Effector memory CD8-positive, alpha-beta T cell (primary cell): ENCODE data around the gene CRYBG2.

Experiments
- ATAC-seq: fragments of 150-1000 bp; cut with Tn5 transposase; replicated peaks from 2 replicates; pipeline ENCODE4 v1.10.0; 2021; ENCODE audit warnings: mild to moderate bottlenecking, moderate library complexity
- DNase-seq, 3 experiments: peaks; one replicate each; pipeline ENCODE4 v3.0.0; 2021
- H3K27ac Mint-ChIP-seq, 2 donors: one replicate each; pipeline ENCODE4 v1.8.0; 2022; ENCODE audit warnings: mild to moderate bottlenecking in 2 of 2, mixed read lengths in 2 of 2, moderate library complexity in 2 of 2
- H3K27me3 Mint-ChIP-seq, 2 donors: one replicate each; pipeline ENCODE4 v1.8.0; 2022; ENCODE audit warnings: mixed read lengths in 2 of 2
- H3K36me3 Mint-ChIP-seq: one replicate; pipeline ENCODE4 v1.8.0; 2022; ENCODE audit warnings: mild to moderate bottlenecking, moderate library complexity, mixed read lengths; ENCODE audit not compliant: insufficient read depth
- H3K4me1 Mint-ChIP-seq, 2 donors: one replicate each; pipeline ENCODE4 v1.8.0; 2022; ENCODE audit warnings: low read depth in 2 of 2, mixed read lengths in 2 of 2
- H3K4me3 Mint-ChIP-seq, 2 donors: one replicate each; pipeline ENCODE4 v1.8.0; 2022; ENCODE audit warnings: mild to moderate bottlenecking in 2 of 2, mixed read lengths in 2 of 2, moderate library complexity in 2 of 2
- H3K9me3 Mint-ChIP-seq, 2 donors: one replicate each; pipeline ENCODE4 v1.8.0; 2022; ENCODE audit warnings: mixed read lengths in 2 of 2

The CRYBG2 gene

DNA sequence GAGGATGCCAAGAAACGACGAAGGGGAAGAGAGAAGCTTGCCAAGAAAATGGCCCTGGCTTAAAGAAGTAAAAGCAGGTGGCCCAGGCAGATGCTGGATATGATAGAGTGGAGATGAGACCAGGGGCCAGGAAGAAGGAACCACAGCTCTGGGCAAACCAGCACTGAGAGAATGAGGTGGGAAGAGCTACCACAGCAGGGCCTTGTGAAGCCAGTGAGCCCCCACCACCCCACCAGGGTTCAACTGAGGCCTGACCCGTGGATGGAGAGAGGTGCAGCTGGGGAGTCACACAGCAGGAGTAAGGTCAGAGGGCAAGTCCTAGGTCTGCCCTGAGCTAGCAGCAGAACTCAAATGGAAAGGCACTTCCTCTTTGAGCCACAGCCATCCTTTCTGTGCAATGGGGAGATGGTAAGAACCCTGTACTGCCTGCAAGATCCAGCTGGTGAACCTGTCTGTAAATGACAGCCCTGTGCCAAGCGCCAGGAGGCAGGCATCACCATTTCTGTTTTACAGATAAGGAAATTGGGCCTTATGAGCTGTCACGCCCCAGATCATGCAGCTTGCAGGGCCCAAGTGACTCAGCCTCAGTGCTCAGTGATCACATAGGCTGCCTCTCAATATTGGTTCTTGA, 65.5 kb downstream of the CRYBG2 start:
- ATAC-seq (no peak), DNase-seq (no peak)
- Mint-ChIP-seq H3K36me3 (peaks cover 21% of the 10 kb centered on the region), H3K4me3 (peak overlapping the region; percentile 81 to 96), H3K27ac (peak overlapping the region; percentile 91 to 96), H3K4me1 (peaks cover 72 to 82% of the 10 kb centered on the region in 2 donors), H3K9me3 (no peaks in the 10 kb centered on the region), H3K27me3 (no peaks in the 10 kb centered on the region)

GRCh38 chr1:26287811-26288210, 66.1 kb downstream of the CRYBG2 start:
- Mint-ChIP-seq H3K27me3 (no peaks in the 10 kb centered on the region), H3K4me3 (peak overlapping the region; percentile 81 to 96), H3K9me3 (no peaks in the 10 kb centered on the region), H3K4me1 (peaks cover 78 to 88% of the 10 kb centered on the region in 2 donors), H3K27ac (peak overlapping the region; percentile 91 to 96), H3K36me3 (peaks cover 26% of the 10 kb centered on the region)
- DNase-seq: no peak
- ATAC-seq: no peak

- Mint-ChIP-seq H3K4me3 (peak overlapping the region; percentile 81 to 96), H3K4me1 (peaks cover 84 to 89% of the 10 kb centered on the region in 2 donors), H3K27me3 (no peaks in the 10 kb centered on the region), H3K9me3 (no peaks in the 10 kb centered on the region), H3K27ac (peak overlapping the region; percentile 91 to 96), H3K36me3 (peaks cover 26% of the 10 kb centered on the region)
- DNase-seq (peak; percentile 63 to 66 (median 64)), ATAC-seq (peak; percentile 57)
These were observed 66.8 kb downstream of the CRYBG2 start for GRCh38 chr1:26287033-26287711.

- Mint-ChIP-seq H3K27me3 (no peaks in the 10 kb centered on the region), H3K27ac (peak overlapping the region; percentile 91 to 94)
- no peak for DNase-seq
These were observed 67.9 kb downstream of the CRYBG2 start for GRCh38 chr1:26286064-26286416.

DNA sequence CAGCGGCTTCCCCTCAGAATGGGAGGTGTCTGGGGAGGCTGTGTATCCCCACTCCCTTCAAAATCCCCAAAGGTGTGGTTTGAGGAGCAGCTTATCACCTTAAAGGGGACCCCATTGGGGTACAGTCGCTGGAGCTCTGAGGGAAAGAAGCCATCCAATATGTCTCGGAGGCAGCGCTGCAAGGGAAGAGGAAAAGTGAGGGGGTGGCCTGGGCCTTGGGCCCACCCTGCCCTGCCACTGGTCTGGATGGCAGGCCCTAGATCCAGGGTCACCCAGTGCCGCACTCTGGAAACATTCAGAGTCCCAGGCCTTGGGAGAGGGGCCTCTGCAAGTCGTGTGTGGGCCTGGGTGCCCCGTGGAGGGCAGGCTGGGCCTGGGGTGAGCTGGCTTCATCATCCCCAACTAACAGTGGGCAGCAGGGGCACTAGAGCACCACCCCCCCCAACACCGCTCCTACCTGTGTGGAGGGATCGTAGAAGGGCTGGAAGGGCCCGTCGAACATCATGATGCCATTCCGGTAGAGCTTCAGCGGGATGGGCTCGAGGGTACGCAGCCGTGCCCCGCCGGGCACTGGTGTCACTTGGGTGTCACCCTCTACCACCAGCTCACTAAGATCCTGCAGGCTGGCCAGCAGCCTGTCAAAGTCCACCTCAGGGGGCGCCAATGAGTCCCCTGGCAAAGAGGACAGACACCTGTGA, 68.4 kb downstream of the CRYBG2 start:
- H3K36me3 Mint-ChIP-seq: peaks cover 38% of the 10 kb centered on the region
- ATAC-seq (no peak), DNase-seq (no peak)
- H3K27me3 Mint-ChIP-seq: no peaks in the 10 kb centered on the region
- no peaks in the 10 kb centered on the region for H3K9me3 Mint-ChIP-seq
- H3K4me3 Mint-ChIP-seq: peak overlapping the region; percentile 90 to 96
- H3K27ac Mint-ChIP-seq: peak overlapping the region; percentile 94 to 95
- peaks cover 82 to 89% of the 10 kb centered on the region in 2 donors for H3K4me1 Mint-ChIP-seq

More at GRCh38 chr1:26286064-26286416, 67.9 kb downstream of the CRYBG2 start:
- Mint-ChIP-seq H3K9me3 (no peaks in the 10 kb centered on the region), H3K36me3 (peaks cover 33% of the 10 kb centered on the region), H3K4me3 (peak overlapping the region; percentile 81 to 96), H3K4me1 (peaks cover 83 to 90% of the 10 kb centered on the region in 2 donors)
- no peak for ATAC-seq

GRCh38 chr1:26284597-26285347, 69.2 kb downstream of the CRYBG2 start:
- peak; percentile 83 to 91 (median 86) for DNase-seq
- H3K36me3 Mint-ChIP-seq: peaks cover 45% of the 10 kb centered on the region
- ATAC-seq: peak; percentile 77
- H3K27me3 Mint-ChIP-seq: no peaks in the 10 kb centered on the region
- peak overlapping the region; percentile 90 to 96 for H3K4me3 Mint-ChIP-seq
- H3K9me3 Mint-ChIP-seq: no peaks in the 10 kb centered on the region
- H3K27ac Mint-ChIP-seq: peak overlapping the region; percentile 94 to 95
- H3K4me1 Mint-ChIP-seq: peaks cover 77 to 84% of the 10 kb centered on the region in 2 donors

DNA sequence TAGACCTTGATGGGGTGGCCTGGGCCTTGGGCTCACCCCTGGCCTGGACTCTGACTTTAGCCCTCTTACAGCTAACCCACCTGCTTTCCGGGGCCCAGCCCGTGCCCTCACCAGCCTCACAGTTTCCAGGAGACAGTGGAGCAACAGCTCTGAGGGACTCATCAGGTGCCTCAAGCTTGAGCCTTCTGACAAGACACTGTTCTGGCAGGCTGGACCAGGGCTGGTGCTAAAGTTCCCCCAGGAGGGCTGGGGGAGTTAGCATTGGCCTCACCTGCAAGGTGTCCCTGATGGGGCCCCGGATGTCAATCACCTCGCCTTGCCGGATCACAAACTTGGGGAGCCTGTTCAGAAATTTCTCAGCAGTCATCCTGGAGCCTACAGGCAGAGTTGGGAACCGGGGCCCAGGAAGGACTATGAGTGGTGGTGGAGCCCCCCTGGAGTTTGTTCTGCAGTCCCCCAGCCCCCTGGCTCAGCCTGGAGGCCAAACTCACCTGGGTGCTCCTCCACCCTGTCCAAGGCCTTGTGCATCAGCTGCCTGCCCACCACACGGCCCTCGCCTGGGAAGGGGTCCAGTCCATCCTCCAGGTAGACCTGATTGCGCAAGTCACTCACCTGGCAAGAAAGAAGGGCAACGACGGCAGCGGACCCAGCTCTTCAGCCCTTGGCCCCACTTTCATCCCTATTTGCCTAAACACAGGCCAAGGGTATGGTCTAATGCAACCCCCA, 69.9 kb downstream of the CRYBG2 start:
- Mint-ChIP-seq H3K9me3 (no peaks in the 10 kb centered on the region), H3K4me1 (peaks cover 77 to 83% of the 10 kb centered on the region in 2 donors), H3K4me3 (peak overlapping the region; percentile 90 to 96), H3K27me3 (no peaks in the 10 kb centered on the region), H3K36me3 (peaks cover 43% of the 10 kb centered on the region), H3K27ac (peak overlapping the region; percentile 94 to 96)
- no peak for DNase-seq
- ATAC-seq: no peak

DNA sequence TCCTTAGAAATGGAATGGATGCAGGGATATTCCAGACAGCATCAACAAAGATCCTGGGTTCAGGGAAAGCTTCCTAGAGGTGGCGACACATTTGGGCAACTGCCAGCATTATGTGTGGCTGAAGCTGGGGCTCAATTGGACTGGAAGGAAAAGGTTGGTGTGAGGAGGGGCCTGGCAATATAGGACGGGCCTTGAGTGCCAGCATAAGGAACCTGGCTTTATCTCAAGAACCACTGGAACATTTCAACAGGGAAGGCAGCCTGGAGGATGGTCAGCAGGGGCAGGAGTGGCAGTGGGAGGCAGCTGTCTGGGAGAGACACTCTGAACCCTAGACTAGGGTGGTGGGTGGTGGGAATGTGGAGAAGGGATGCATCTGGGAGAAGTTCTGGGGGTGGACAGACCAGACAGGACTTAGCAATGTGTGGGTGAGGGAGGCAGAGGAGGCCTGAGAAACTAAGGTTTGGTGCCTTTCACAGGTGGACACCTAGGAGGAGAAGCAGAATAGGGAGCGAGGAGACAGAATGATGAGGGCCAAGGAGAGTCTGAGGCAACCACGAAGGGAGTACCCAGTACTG, 70.6 kb downstream of the CRYBG2 start:
- H3K27ac Mint-ChIP-seq: peak overlapping the region; percentile 94 to 96
- no peaks in the 10 kb centered on the region for H3K27me3 Mint-ChIP-seq
- peak overlapping the region; percentile 90 to 96 for H3K4me3 Mint-ChIP-seq
- ATAC-seq (no peak), DNase-seq (no peak)
- peaks cover 41% of the 10 kb centered on the region for H3K36me3 Mint-ChIP-seq
- H3K4me1 Mint-ChIP-seq: peaks cover 81 to 83% of the 10 kb centered on the region in 2 donors
- no peaks in the 10 kb centered on the region for H3K9me3 Mint-ChIP-seq

GRCh38 chr1:26282401-26282918, 71.5 kb downstream of the CRYBG2 start:
- DNase-seq (no peak), ATAC-seq (no peak)
- Mint-ChIP-seq H3K9me3 (no peaks in the 10 kb centered on the region), H3K27ac (peak overlapping the region; percentile 86 to 94), H3K27me3 (no peaks in the 10 kb centered on the region), H3K4me1 (peaks cover 79 to 83% of the 10 kb centered on the region in 2 donors), H3K4me3 (peak overlapping the region; percentile 90 to 96), H3K36me3 (peaks cover 38% of the 10 kb centered on the region)

DNA sequence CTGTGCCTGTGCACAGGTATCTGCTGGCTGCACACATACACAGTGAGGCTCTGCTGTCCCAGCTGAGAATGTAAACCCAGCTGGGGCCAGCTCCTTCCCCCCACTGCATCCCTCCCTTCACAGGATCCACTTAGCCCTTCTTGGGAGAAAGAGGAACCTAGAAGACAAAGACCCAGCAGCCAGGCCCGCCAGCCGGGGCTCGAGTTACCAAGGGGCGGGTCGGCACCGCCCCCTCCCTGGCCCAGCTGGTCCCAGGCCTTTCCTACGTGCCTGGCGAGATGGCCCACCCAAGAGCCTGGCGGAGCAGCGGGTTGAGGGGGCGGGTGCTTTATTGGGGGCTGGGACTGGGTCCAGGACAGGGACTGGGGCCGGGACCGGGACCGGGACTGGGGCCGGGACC, 72.0 kb downstream of the CRYBG2 start:
- ATAC-seq: no peak
- H3K36me3 Mint-ChIP-seq: peaks cover 40% of the 10 kb centered on the region
- DNase-seq: no peak
- peak overlapping the region; percentile 86 to 94 for H3K27ac Mint-ChIP-seq
- H3K27me3 Mint-ChIP-seq: no peaks in the 10 kb centered on the region
- peak overlapping the region; percentile 90 to 96 for H3K4me3 Mint-ChIP-seq
- H3K4me1 Mint-ChIP-seq: peaks cover 78 to 81% of the 10 kb centered on the region in 2 donors
- H3K9me3 Mint-ChIP-seq: no peaks in the 10 kb centered on the region

GRCh38 chr1:26281091-26281958, 72.6 kb downstream of the CRYBG2 start:
- DNase-seq: no peak
- H3K4me3 Mint-ChIP-seq: peak overlapping the region; percentile 90 to 96

More at GRCh38 chr1:26281091-26281958, 72.6 kb downstream of the CRYBG2 start:
- H3K9me3 Mint-ChIP-seq: no peaks in the 10 kb centered on the region
- H3K27ac Mint-ChIP-seq: peak overlapping the region; percentile 86 to 94
- no peaks in the 10 kb centered on the region for H3K27me3 Mint-ChIP-seq
- peaks cover 40% of the 10 kb centered on the region for H3K36me3 Mint-ChIP-seq
- peaks cover 79 to 84% of the 10 kb centered on the region in 2 donors for H3K4me1 Mint-ChIP-seq
- ATAC-seq: no peak
